Trophoblast cell (in vitro differentiated cells and primary cell): Measurements from ENCODE around the gene RAP1B.
A peak's percentile ranks its signal among the peaks of the same experiment; 100 is the strongest.

ENCODE experiments used
- DNase-seq, 2 donors: peaks; one replicate each; pipeline ENCODE4 v3.0.0-alpha.2; 2016
- H2AFZ ChIP-seq: 2 replicates; pipeline ENCODE4 v1.6.1; 2013; ENCODE audit warnings: low read length, moderate library complexity, mild to moderate bottlenecking; ENCODE audit not compliant: insufficient read depth, poor library complexity
- H2AK5ac ChIP-seq: 2 replicates; pipeline ENCODE4 v1.6.1; 2013; ENCODE audit warnings: mild to moderate bottlenecking, low read length
- H2BK120ac ChIP-seq: 2 replicates; pipeline ENCODE4 v1.6.1; 2013; ENCODE audit warnings: low read length, mild to moderate bottlenecking, moderate library complexity; ENCODE audit not compliant: insufficient read depth, poor library complexity
- H2BK12ac ChIP-seq: 2 replicates; pipeline ENCODE4 v1.6.1; 2013; ENCODE audit warnings: mild to moderate bottlenecking, low read length, moderate library complexity
- H2BK5ac ChIP-seq: 2 replicates; pipeline ENCODE4 v1.6.1; 2013; ENCODE audit warnings: low read length, low read depth, moderate library complexity, mild to moderate bottlenecking; ENCODE audit not compliant: poor library complexity
- H3K14ac ChIP-seq: 2 replicates; pipeline ENCODE4 v1.6.1; 2013; ENCODE audit warnings: mild to moderate bottlenecking, low read length
- H3K18ac ChIP-seq: 2 replicates; pipeline ENCODE4 v1.6.1; 2013; ENCODE audit warnings: mild to moderate bottlenecking, low read length
- H3K23ac ChIP-seq: 2 replicates; pipeline ENCODE4 v1.6.1; 2013; ENCODE audit warnings: low read length
- H3K27ac ChIP-seq: 2 replicates; pipeline ENCODE4 v1.5.1; 2013; ENCODE audit warnings: low read depth, mild to moderate bottlenecking, inconsistent platforms, low read length, moderate library complexity
- H3K27me3 ChIP-seq: 2 replicates; pipeline ENCODE4 v1.6.1; 2013; ENCODE audit warnings: inconsistent platforms, mild to moderate bottlenecking, low read length, moderate library complexity; ENCODE audit not compliant: insufficient read depth
- H3K36me3 ChIP-seq, 2 experiments: 1 replicate in 1 of 2; 2 replicates in 1 of 2; pipeline ENCODE4 v1.6.1; 2013; ENCODE audit warnings: low read length in 2 of 2, mild to moderate bottlenecking in 2 of 2, moderate library complexity in 1 of 2; ENCODE audit not compliant: insufficient read depth in 2 of 2, control insufficient read depth in 1 of 2
- H3K4ac ChIP-seq: 2 replicates; pipeline ENCODE4 v1.6.1; 2013; ENCODE audit warnings: low read depth, mild to moderate bottlenecking, low read length, moderate library complexity
- H3K4me1 ChIP-seq, 2 experiments: 1 replicate in 1 of 2; 2 replicates in 1 of 2; pipeline ENCODE4 v1.6.1; 2013; ENCODE audit warnings: low read length in 2 of 2, mild to moderate bottlenecking in 2 of 2, moderate library complexity in 1 of 2; ENCODE audit not compliant: insufficient read depth in 2 of 2, control insufficient read depth in 1 of 2
- H3K4me2 ChIP-seq: 2 replicates; pipeline ENCODE4 v1.6.1; 2013; ENCODE audit warnings: inconsistent platforms, mild to moderate bottlenecking, low read length, moderate library complexity
- H3K4me3 ChIP-seq: 2 replicates; pipeline ENCODE4 v1.5.1; 2013; ENCODE audit warnings: mild to moderate bottlenecking, low read depth, low read length, inconsistent platforms
- H3K79me1 ChIP-seq: one replicate; pipeline ENCODE4 v1.6.1; 2013; ENCODE audit warnings: low read length
- H3K79me2 ChIP-seq: 2 replicates; pipeline ENCODE4 v1.6.1; 2013; ENCODE audit warnings: low read length, mild to moderate bottlenecking; ENCODE audit not compliant: control insufficient read depth, insufficient read depth, poor library complexity
- H3K9ac ChIP-seq: 2 replicates; pipeline ENCODE4 v1.6.1; 2013; ENCODE audit warnings: mild to moderate bottlenecking, low read length
- H3K9me3 ChIP-seq: 2 replicates; pipeline ENCODE4 v1.6.1; 2013; ENCODE audit warnings: low read depth, mild to moderate bottlenecking, control low read depth, inconsistent platforms, low read length; ENCODE audit not compliant: insufficient read depth
- H4K12ac ChIP-seq: 2 replicates; pipeline ENCODE4 v1.6.1; 2013; ENCODE audit warnings: low read depth, mild to moderate bottlenecking, low read length, moderate library complexity
- H4K8ac ChIP-seq: 2 replicates; pipeline ENCODE4 v1.6.1; 2013; ENCODE audit warnings: low read depth, mild to moderate bottlenecking, low read length, moderate library complexity
- H4K91ac ChIP-seq: one replicate; pipeline ENCODE4 v1.6.1; 2013; ENCODE audit warnings: low read depth, mild to moderate bottlenecking, low read length, moderate library complexity
- WGBS: extraction: QIAGEN DNeasy Blood & Tissue Kit; methylation state at CpG from one replicate; pipeline ENCODE4 v1.1.7; 2013; ENCODE audit warnings: missing lambda C conversion rate; ENCODE audit not compliant: insufficient read length, insufficient coverage; ENCODE audit errors: extremely low coverage; 5-methylcytosine and 5-hydroxymethylcytosine counted together

Gene RAP1B

DNA sequence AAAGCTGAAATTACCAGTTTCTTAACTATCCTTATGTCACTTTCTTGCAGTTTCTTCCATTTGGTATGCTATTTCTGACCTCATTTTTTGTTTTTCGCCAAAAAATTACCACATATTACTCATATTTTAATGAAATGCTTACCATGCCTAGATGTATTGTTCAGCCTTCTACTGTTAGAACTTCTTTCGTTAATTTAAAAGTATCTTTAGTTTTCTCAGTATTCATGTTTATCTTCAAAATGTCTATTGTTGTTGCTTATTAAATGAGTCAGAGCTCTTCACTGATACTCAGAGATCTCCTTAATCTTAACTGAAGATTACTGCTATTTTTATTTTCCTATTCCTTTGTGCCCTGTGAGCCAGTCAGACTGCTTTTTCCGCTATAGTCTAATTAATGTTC is 20.5 kb downstream of the RAP1B start:
- no peak overlapping the region for H3K14ac ChIP-seq
- peaks cover 8% of the 10 kb centered on the region for H3K79me2 ChIP-seq
- DNase-seq: peak in 1 of 2 donors; percentile 43
- no peaks in the 10 kb centered on the region for H3K79me1 ChIP-seq
- no peak overlapping the region for H3K27ac ChIP-seq
- H4K12ac ChIP-seq: no peak overlapping the region
- no peak overlapping the region for H3K4me2 ChIP-seq
- no peak overlapping the region for H2BK12ac ChIP-seq
- no peak overlapping the region for H2BK5ac ChIP-seq
- no peaks in the 10 kb centered on the region for H3K9me3 ChIP-seq
- peaks cover 9 to 12% of the 10 kb centered on the region in 2 experiments for H3K36me3 ChIP-seq
- no peak overlapping the region for H4K8ac ChIP-seq
- no peak overlapping the region for H2BK120ac ChIP-seq
- H2AK5ac ChIP-seq: no peak overlapping the region
- H4K91ac ChIP-seq: no peak overlapping the region
- no peak overlapping the region for H3K4ac ChIP-seq
- H3K9ac ChIP-seq: no peak overlapping the region
- no peak overlapping the region for H2AFZ ChIP-seq
- H3K23ac ChIP-seq: no peak overlapping the region
- no peak overlapping the region for H3K4me3 ChIP-seq
- no peaks in the 10 kb centered on the region for H3K27me3 ChIP-seq
- WGBS: no CpG with 5 or more reads among the region's 3 CpGs
- H3K18ac ChIP-seq: no peak overlapping the region
- H3K4me1 ChIP-seq: no peaks in the 10 kb centered on the region

DNA sequence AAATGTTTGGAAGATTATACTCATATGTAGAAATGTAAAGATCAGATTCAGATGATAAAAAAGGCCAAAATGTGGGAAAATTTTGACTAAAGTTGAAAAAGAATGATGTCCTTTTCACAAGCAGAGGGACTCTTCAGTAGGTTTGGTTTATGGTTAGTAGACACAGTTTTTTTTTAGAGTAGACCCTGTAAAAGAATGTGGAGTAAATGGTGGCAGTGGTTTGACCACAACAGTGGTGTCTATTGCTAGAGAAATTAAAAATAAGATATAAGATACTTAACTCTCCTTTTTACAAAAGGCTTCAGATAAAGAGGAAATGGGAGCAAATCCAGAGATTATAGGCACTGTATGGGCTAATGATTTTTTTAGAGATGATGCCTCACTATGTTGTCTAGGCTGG is 21.8 kb downstream of the RAP1B start:
- H3K4me1 ChIP-seq: no peaks in the 10 kb centered on the region
- H3K18ac ChIP-seq: no peak overlapping the region
- no peak overlapping the region for H4K12ac ChIP-seq
- no peak overlapping the region for H4K8ac ChIP-seq
- no peak overlapping the region for H4K91ac ChIP-seq
- H3K27me3 ChIP-seq: no peaks in the 10 kb centered on the region
- no peak for DNase-seq
- H3K14ac ChIP-seq: no peak overlapping the region
- no peak overlapping the region for H2BK12ac ChIP-seq
- no peaks in the 10 kb centered on the region for H3K9me3 ChIP-seq
- no peak overlapping the region for H3K4me2 ChIP-seq
- no peak overlapping the region for H3K9ac ChIP-seq
- H2AFZ ChIP-seq: no peak overlapping the region
- no peaks in the 10 kb centered on the region for H3K79me1 ChIP-seq
- H3K79me2 ChIP-seq: peaks cover 4% of the 10 kb centered on the region
- H2BK5ac ChIP-seq: no peak overlapping the region
- no peak overlapping the region for H3K27ac ChIP-seq
- H3K4me3 ChIP-seq: no peak overlapping the region
- no peak overlapping the region for H2AK5ac ChIP-seq
- H3K4ac ChIP-seq: peak overlapping the region; percentile 86
- no peak overlapping the region for H3K23ac ChIP-seq
- H2BK120ac ChIP-seq: no peak overlapping the region
- H3K36me3 ChIP-seq: peaks cover 4 to 6% of the 10 kb centered on the region in 2 experiments

DNA sequence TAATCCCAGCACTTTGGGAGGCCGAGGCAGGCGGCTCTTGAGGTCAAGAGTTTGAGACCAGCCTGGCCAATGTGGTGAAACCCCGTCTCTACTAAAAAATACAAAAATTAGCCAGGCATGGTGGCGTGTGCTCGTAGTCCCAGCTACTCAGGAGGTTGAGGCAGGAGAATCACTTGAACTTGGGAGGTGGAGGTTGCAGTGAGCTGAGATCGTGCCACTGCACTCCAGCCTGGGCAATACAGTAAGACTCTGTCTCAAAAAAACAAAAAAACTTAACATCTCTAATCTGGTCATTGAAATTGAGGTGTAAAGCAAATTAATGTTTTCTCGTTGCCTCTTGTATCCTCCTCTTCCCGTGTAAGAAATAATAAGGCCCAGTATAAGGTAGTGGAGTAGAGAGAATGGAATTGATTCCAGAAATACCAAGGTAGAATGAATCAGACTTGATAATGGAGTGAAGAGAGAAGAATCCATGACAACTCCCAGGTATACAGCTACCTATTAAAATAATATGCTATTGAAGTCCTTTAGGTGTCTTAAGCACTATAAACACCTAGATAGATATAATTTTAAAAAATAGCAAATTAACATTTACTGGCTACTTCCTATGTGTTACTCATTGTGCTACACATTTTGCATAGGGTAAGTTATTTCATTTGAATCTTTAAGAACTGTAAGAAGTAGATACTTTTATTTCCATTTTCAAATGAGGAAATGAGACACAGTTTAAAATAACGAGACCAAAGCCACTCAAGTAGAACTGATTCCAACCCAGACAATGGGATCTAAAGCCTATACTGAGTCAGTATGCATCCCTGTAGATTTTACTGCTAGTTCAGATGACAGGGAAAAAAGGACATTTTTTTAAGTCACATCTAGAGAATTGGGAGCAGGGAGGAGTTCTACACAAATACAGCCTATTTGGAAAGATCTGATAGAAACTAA is 23.2 kb downstream of the RAP1B start:
- no peak overlapping the region for H2BK12ac ChIP-seq
- no peaks in the 10 kb centered on the region for H3K27me3 ChIP-seq
- no peak overlapping the region for H3K9ac ChIP-seq
- H2AK5ac ChIP-seq: no peak overlapping the region
- H3K79me2 ChIP-seq: peaks cover 5% of the 10 kb centered on the region
- no peaks in the 10 kb centered on the region for H3K9me3 ChIP-seq
- H3K79me1 ChIP-seq: no peaks in the 10 kb centered on the region
- H2BK120ac ChIP-seq: no peak overlapping the region
- H3K23ac ChIP-seq: no peak overlapping the region
- no peak overlapping the region for H4K8ac ChIP-seq
- no peak overlapping the region for H3K18ac ChIP-seq
- H3K4me2 ChIP-seq: no peak overlapping the region
- H3K4me1 ChIP-seq: peaks cover 0 to 3% of the 10 kb centered on the region in 2 experiments
- peaks cover 4 to 6% of the 10 kb centered on the region in 2 experiments for H3K36me3 ChIP-seq
- no peak overlapping the region for H3K4me3 ChIP-seq
- H4K91ac ChIP-seq: no peak overlapping the region
- H2BK5ac ChIP-seq: no peak overlapping the region
- H3K14ac ChIP-seq: no peak overlapping the region
- H4K12ac ChIP-seq: no peak overlapping the region
- peak overlapping the region; percentile 89 for H3K4ac ChIP-seq
- peak in 1 of 2 donors; percentile 74 for DNase-seq
- no peak overlapping the region for H2AFZ ChIP-seq
- no CpG with 5 or more reads among the region's 9 CpGs for WGBS
- H3K27ac ChIP-seq: no peak overlapping the region

DNA sequence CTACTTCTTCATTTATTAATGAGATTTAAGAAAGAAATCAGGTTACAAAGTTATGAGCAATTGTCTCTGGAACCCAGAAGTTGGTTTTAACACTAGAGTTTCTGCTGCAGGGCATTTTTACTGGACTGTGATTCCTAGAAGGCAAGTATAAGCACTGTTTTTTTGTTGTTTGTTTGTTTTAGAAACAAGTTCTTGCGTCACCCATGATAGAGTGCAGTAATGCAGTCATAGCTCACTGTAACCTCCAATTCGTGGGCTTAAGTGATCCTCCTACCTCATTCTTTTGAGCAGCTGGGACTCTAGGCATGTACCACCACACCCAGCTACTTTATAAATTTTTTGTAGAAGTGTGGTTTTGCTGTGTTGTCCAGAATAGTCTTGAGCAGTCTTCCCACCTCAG is 25.6 kb downstream of the RAP1B start:
- Histone ChIP-seq H3K79me1 (no peaks in the 10 kb centered on the region), H3K36me3 (peaks cover 2 to 4% of the 10 kb centered on the region in 2 experiments), H3K23ac (no peak overlapping the region), H3K27me3 (no peaks in the 10 kb centered on the region), H3K4ac (no peak overlapping the region), H3K4me3 (no peak overlapping the region), H3K27ac (peak overlapping the region; percentile 27), H2BK120ac (no peak overlapping the region), H2AK5ac (no peak overlapping the region), H3K4me1 (peaks cover 0 to 3% of the 10 kb centered on the region in 2 experiments), H2BK5ac (no peak overlapping the region), H3K14ac (no peak overlapping the region), H3K9ac (no peak overlapping the region), H2AFZ (no peak overlapping the region), H2BK12ac (no peak overlapping the region), H3K79me2 (peaks cover 4% of the 10 kb centered on the region), H3K9me3 (no peaks in the 10 kb centered on the region), H4K91ac (no peak overlapping the region), H3K4me2 (no peak overlapping the region), H4K12ac (no peak overlapping the region), H3K18ac (no peak overlapping the region), H4K8ac (no peak overlapping the region)
- peak; percentile 82 to 96 for DNase-seq
- no CpG with 5 or more reads among the region's 2 CpGs for WGBS
